Measurements from ENCODE around the gene TCF19. TPM values are rescaled to one million over a fixed set of nuclear protein-coding genes. Genes with fewer than 3 reads are reported as not detected.
"Not testable (repeated sequence)": the region's sequence is repeated elsewhere in the genome, so short reads cannot be mapped to it uniquely, and the experiment has no call there.

The TCF19 gene
- total RNA-seq, 1 donor, result 20.7 TPM

DNA sequence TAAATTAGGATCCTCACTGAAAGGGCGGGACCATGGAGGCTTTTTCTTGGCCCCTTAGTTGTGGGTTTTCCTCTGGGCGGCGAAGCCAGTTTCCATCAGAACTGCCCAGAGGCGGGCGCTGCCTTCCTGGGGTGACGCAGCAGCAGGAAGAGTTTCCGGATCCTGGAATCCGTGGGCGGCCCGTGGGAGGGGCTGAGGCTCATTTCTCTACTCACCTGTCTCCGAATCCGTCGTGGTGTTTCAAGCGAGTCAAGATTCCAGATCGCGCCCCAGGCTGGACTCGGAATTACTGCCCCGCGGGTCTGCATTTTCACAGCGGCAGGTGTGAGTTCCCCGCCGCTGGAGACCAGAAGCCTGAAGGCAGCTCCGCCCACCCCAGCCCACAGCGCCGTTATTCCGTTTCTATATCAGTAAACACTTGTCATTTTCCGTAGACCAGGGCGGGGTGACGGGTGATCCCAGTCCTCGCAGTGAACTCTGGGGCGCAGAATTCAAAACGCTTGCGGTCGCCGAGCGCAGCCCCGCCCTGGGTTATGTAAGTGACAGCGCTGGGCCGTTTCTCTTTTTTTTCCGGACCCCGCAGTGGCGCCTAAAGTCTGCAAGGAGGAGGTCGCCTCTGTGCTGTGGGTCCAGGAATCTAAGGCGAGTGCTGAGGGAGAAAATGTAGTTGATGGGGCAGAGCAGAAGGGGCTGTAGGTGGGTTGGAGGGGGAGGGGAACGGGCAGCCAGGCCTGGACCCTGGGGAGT lies 39.3 kb downstream of the TCF19 start:
- peak; percentile 75 for DNase-seq (ENCODE audit: low read depth)
- TF ChIP-seq, protein P1, sequence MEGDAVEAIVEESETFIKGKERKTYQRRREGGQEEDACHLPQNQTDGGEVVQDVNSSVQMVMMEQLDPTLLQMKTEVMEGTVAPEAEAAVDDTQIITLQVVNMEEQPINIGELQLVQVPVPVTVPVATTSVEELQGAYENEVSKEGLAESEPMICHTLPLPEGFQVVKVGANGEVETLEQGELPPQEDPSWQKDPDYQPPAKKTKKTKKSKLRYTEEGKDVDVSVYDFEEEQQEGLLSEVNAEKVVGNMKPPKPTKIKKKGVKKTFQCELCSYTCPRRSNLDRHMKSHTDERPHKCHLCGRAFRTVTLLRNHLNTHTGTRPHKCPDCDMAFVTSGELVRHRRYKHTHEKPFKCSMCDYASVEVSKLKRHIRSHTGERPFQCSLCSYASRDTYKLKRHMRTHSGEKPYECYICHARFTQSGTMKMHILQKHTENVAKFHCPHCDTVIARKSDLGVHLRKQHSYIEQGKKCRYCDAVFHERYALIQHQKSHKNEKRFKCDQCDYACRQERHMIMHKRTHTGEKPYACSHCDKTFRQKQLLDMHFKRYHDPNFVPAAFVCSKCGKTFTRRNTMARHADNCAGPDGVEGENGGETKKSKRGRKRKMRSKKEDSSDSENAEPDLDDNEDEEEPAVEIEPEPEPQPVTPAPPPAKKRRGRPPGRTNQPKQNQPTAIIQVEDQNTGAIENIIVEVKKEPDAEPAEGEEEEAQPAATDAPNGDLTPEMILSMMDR (IDR thresholded peaks at IDR 0.05; ENCODE audit: insufficient read depth, low read depth, low read length), result no peak
- H3K4me3 ChIP-seq (ENCODE audit: low read depth, low read length), result peak overlapping the region; percentile 84

DNA sequence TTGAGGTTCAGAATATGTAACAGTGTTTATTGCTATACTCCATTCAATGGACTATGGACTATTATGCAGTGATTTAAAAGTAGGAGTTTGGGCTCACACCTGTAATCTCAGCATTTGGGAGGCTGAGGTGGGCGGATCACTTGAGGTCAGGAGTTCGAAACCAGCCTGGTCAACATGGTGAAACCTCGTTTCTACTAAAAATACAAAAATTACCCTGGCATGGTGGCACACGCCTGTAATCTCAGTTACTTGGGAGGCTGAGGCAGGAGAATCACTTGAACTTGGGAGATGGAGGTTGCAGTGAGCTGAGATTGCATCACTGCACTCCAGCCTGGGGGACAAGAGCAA lies 40.7 kb downstream of the TCF19 start:
- DNase-seq (ENCODE audit: low read depth); H3K4me3 ChIP-seq (ENCODE audit: low read depth, low read length): not testable (repeated sequence)

DNA sequence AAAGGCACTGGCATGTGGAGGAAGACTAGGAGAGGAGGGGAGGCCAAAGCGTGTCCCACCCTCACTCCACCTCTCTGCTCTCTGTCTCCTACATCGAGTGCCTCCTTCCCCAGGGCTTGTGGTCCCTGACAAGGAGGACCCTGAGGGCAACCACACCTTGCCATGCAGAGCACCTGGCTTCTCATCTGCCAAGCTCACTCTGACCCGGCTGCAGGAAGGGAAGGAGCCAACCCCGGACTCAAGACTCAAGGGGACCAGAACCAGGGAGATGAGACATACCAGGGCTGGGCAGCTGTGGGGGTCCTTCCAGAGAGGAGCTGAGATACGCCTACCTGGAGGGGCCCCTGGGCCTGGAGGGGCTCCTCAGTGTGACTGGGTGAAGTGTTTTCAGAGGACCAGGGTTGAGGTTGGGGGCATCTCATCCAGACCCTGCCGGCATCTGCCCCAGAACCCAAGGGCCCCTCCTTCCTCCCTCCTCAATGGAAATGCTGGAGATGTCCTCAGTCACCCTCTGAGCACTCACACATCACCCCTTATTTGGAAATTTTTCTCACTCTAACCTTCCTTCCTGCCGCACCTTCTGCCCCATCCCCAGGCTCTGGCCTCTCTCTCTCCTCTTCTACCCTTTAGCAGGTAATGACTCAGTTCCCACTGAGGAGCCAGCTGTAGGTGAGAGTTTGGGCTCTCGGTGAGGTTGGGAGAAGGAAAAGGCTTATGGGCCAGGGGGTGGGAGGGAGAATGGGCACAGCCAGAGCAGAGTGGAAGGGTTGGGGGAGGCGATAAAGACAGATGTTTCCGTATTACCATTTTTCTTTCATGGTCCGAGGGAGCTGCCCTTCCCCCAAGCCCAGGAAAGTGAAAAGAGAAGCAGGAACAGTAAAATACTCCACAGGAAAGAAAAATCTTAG lies 44.1 kb downstream of the TCF19 start:
- TF ChIP-seq, protein P1 (IDR thresholded peaks at IDR 0.05; ENCODE audit: insufficient read depth, low read depth, low read length), result no peak
- no peak overlapping the region for H3K4me3 ChIP-seq (ENCODE audit: low read depth, low read length)
- no peak for DNase-seq (ENCODE audit: low read depth)

DNA sequence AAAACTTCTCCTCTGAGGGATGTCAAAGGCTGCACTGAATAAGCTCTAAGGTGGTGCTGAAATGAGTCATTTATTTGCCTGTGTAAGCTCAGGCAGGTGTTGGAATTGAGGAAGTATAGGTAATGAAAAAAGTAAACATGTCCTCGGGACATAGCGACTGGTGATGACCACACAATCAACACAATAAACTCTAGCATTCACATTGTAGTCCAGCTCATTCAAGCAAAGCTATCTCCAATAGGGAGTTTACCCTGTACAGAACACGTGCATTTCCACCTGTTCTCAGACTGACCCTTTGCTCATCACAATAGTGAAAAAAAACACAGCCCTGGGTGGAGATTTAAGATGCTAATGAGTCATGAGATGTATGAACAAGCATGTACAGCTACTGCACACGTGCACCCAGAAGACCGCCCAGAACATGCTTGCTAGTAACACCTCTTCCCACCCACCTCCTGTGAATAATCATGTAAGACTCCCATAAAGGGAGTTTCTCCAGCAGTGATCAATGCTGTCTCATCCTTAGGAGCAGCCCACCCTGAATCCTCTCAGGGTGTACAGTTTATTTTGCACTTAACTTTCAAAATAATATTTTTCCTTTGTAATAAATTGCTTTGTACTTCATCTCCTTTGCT lies 45.1 kb downstream of the TCF19 start:
- no peak for DNase-seq (ENCODE audit: low read depth)
- TF ChIP-seq, protein P1 (IDR thresholded peaks at IDR 0.05; ENCODE audit: insufficient read depth, low read depth, low read length), result no peak

DNA sequence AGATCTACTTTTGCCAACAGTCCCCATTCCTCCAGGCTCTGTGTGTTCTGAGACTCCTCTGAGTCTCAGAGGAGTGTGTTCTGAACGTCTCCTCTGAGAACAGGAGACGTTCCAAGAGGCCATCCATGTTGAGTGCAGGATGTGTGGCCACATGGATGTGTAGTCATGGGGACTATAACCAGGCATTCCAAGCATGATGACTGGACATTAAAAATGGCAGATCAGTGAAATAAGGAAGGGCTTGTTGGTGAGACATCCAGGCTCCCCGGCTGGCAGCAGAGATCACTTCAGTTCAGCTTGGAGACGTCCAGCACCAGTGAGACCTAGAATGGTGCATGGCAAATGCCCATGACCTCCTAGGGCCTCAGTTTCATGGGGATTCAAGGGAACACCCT lies 46.4 kb downstream of the TCF19 start:
- TF ChIP-seq, protein P1 (IDR thresholded peaks at IDR 0.05; ENCODE audit: insufficient read depth, low read depth, low read length), result no peak
- H3K4me3 ChIP-seq (ENCODE audit: low read depth, low read length), result no peak overlapping the region
- DNase-seq (ENCODE audit: low read depth), result no peak

More for the DNA sequence above, 45.1 kb downstream of the TCF19 start:
- H3K4me3 ChIP-seq (ENCODE audit: low read depth, low read length), result peak overlapping the region; percentile 62

DNA sequence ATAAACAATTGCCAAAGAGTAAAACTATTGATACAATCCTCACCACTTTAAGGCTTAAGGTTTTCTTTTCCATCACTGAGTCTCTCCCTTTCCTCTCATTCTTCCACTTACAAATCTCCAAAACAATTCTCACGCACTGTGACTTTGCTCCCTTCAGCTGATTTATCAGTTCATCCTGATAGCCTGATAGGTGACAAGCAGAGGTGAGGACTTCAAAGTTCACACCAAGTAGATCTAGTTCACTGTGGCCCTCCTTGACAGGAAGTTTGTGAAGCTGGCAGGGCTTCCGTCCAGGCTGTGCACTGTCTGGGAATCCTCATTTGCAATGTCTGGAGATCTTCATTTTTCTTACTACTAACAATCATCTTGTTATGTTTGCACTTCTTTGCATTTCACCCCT lies 47.2 kb downstream of the TCF19 start:
- TF ChIP-seq, protein P1 (IDR thresholded peaks at IDR 0.05; ENCODE audit: insufficient read depth, low read depth, low read length), result no peak
- DNase-seq (ENCODE audit: low read depth), result no peak
- no peak overlapping the region for H3K4me3 ChIP-seq (ENCODE audit: low read depth, low read length)

DNA sequence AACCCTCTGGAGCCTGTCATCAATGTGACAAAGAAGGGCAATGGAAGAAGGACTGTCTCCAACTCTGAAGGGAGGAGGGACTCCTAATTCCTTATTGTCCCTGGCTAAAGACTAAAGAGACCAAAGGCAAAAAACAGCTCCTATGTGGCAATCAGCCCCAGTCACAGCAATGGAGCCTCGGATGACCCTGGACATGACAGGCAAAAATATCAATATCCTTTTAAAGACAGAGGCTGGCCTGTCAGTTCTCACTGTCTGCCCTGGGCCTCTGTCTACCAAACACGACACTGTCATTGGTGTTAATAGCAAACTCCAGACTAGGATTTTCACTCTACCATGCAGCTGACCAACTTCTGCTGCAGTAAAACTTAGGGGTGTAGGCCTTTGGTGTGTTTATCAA lies 50.1 kb downstream of the TCF19 start:
- TF ChIP-seq, protein P1 (IDR thresholded peaks at IDR 0.05; ENCODE audit: insufficient read depth, low read depth, low read length), result no peak
- H3K4me3 ChIP-seq (ENCODE audit: low read depth, low read length), result no peak overlapping the region

More for the DNA sequence above, 50.1 kb downstream of the TCF19 start:
- DNase-seq (ENCODE audit: low read depth), result no peak
